Measurements from ENCODE around the gene LMBRD1. TPM values are rescaled to one million over a fixed set of nuclear protein-coding genes. Genes with fewer than 3 reads are reported as not detected.

The LMBRD1 gene
- total RNA-seq, 1 donor from 2014 or later: 40.7 TPM

DNA sequence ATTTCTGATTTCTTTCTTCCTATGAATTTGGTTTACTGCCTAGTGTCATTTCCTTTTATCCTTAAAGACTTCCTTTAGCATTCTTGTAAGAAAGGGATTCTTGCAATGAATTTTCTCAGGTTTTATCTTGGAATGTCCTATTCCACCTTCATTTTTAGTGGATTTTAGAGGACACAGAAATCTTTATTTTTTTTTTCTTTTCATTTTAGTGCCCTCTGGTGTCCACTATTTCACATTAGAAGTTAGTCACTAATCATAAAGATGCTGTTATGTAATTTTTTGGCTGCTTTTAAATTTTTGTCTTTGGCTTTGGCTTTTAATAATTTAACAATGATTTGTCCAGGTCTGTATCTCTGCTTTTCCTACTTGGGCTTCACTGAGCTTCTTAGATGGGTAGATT lies 28.1 kb downstream of the LMBRD1 start:
- Mint-ChIP-seq H3K36me3 (ENCODE audit: unreplicated experiment) (peaks cover 19% of the 10 kb centered on the region), H3K4me3 (ENCODE audit: unreplicated experiment) (no peak overlapping the region), H3K9me3 (ENCODE audit: unreplicated experiment) (no peaks in the 10 kb centered on the region), H3K27me3 (ENCODE audit: unreplicated experiment) (no peaks in the 10 kb centered on the region), H3K27ac (ENCODE audit: unreplicated experiment) (no peak overlapping the region), H3K4me1 (ENCODE audit: unreplicated experiment) (peaks cover 4% of the 10 kb centered on the region)
- no peak for DNase-seq (ENCODE audit: extremely low spot score, unreplicated experiment)
- TF ChIP-seq, protein P1, sequence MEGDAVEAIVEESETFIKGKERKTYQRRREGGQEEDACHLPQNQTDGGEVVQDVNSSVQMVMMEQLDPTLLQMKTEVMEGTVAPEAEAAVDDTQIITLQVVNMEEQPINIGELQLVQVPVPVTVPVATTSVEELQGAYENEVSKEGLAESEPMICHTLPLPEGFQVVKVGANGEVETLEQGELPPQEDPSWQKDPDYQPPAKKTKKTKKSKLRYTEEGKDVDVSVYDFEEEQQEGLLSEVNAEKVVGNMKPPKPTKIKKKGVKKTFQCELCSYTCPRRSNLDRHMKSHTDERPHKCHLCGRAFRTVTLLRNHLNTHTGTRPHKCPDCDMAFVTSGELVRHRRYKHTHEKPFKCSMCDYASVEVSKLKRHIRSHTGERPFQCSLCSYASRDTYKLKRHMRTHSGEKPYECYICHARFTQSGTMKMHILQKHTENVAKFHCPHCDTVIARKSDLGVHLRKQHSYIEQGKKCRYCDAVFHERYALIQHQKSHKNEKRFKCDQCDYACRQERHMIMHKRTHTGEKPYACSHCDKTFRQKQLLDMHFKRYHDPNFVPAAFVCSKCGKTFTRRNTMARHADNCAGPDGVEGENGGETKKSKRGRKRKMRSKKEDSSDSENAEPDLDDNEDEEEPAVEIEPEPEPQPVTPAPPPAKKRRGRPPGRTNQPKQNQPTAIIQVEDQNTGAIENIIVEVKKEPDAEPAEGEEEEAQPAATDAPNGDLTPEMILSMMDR (IDR thresholded peaks at IDR 0.05): peak; percentile 42

DNA sequence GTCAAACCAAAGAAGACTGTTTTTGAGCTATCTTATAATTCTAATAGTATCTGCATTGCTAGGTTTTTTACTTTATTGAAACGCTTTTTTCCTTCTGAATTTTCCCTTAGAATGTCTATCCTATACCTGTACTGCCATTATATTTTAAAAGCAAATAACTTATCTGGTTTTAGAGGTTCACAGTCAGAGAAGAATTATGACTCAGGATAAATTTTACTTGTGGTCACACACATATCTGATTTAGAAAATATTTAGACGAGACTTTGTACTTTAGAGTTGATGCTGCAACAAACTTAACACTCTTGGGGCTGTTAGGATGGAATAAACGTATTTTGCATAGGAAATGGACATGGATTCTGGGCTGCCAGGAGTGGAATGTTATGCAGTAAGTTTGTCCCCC lies 33.0 kb downstream of the LMBRD1 start:
- Mint-ChIP-seq H3K27me3 (ENCODE audit: unreplicated experiment) (no peaks in the 10 kb centered on the region), H3K4me1 (ENCODE audit: unreplicated experiment) (no peaks in the 10 kb centered on the region), H3K27ac (ENCODE audit: unreplicated experiment) (no peak overlapping the region), H3K36me3 (ENCODE audit: unreplicated experiment) (peaks cover 5% of the 10 kb centered on the region), H3K9me3 (ENCODE audit: unreplicated experiment) (peaks cover 3% of the 10 kb centered on the region), H3K4me3 (ENCODE audit: unreplicated experiment) (no peak overlapping the region)
- TF ChIP-seq, protein P1 (IDR thresholded peaks at IDR 0.05): no peak
- no peak for DNase-seq (ENCODE audit: extremely low spot score, unreplicated experiment)

- Mint-ChIP-seq H3K4me3 (ENCODE audit: unreplicated experiment) (no peak overlapping the region), H3K4me1 (ENCODE audit: unreplicated experiment) (peaks cover 4% of the 10 kb centered on the region), H3K27ac (ENCODE audit: unreplicated experiment) (no peak overlapping the region), H3K9me3 (ENCODE audit: unreplicated experiment) (peaks cover 3% of the 10 kb centered on the region), H3K36me3 (ENCODE audit: unreplicated experiment) (peaks cover 3% of the 10 kb centered on the region), H3K27me3 (ENCODE audit: unreplicated experiment) (no peaks in the 10 kb centered on the region)
- TF ChIP-seq, protein P1 (IDR thresholded peaks at IDR 0.05): no peak
- DNase-seq (ENCODE audit: extremely low spot score, unreplicated experiment): no peak
These were observed 35.0 kb downstream of the LMBRD1 start for GRCh38 chr6:69761853-69762252.

GRCh38 chr6:69758214-69758613 lies 38.6 kb downstream of the LMBRD1 start:
- Mint-ChIP-seq H3K36me3 (ENCODE audit: unreplicated experiment) (peaks cover 3% of the 10 kb centered on the region), H3K9me3 (ENCODE audit: unreplicated experiment) (peaks cover 9% of the 10 kb centered on the region), H3K4me1 (ENCODE audit: unreplicated experiment) (peaks cover 4% of the 10 kb centered on the region), H3K27me3 (ENCODE audit: unreplicated experiment) (no peaks in the 10 kb centered on the region), H3K4me3 (ENCODE audit: unreplicated experiment) (no peak overlapping the region), H3K27ac (ENCODE audit: unreplicated experiment) (no peak overlapping the region)
- DNase-seq (ENCODE audit: extremely low spot score, unreplicated experiment): no peak
- TF ChIP-seq, protein P1 (IDR thresholded peaks at IDR 0.05): no peak

DNA sequence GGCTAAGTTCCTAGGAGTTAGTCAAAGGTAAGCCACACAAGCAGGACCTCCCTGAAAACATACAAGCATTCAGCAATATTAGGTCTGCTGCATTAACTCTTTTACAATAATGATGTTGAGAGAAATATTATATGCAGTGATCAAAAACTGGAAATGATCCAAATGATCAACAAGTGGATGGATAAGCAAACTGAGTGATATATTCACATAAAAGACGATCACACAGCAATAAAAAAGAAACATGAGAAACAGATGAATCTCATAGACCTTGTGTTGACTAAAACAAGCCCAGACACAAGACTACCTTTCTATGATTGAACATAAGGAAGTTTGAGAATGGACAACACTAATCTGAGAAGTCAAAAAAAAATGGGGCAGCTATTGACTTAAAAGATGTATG lies 39.9 kb downstream of the LMBRD1 start:
- Mint-ChIP-seq H3K4me1 (ENCODE audit: unreplicated experiment) (peaks cover 4% of the 10 kb centered on the region), H3K9me3 (ENCODE audit: unreplicated experiment) (peaks cover 9% of the 10 kb centered on the region), H3K27ac (ENCODE audit: unreplicated experiment) (no peak overlapping the region), H3K4me3 (ENCODE audit: unreplicated experiment) (no peak overlapping the region), H3K27me3 (ENCODE audit: unreplicated experiment) (no peaks in the 10 kb centered on the region), H3K36me3 (ENCODE audit: unreplicated experiment) (no peaks in the 10 kb centered on the region)
- no peak for DNase-seq (ENCODE audit: extremely low spot score, unreplicated experiment)
- TF ChIP-seq, protein P1 (IDR thresholded peaks at IDR 0.05): no peak

All from osteocyte (in vitro differentiated cells).